Measurements from ENCODE around the gene FHL2.

FHL2 gene, protein sequence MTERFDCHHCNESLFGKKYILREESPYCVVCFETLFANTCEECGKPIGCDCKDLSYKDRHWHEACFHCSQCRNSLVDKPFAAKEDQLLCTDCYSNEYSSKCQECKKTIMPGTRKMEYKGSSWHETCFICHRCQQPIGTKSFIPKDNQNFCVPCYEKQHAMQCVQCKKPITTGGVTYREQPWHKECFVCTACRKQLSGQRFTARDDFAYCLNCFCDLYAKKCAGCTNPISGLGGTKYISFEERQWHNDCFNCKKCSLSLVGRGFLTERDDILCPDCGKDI

DNA sequence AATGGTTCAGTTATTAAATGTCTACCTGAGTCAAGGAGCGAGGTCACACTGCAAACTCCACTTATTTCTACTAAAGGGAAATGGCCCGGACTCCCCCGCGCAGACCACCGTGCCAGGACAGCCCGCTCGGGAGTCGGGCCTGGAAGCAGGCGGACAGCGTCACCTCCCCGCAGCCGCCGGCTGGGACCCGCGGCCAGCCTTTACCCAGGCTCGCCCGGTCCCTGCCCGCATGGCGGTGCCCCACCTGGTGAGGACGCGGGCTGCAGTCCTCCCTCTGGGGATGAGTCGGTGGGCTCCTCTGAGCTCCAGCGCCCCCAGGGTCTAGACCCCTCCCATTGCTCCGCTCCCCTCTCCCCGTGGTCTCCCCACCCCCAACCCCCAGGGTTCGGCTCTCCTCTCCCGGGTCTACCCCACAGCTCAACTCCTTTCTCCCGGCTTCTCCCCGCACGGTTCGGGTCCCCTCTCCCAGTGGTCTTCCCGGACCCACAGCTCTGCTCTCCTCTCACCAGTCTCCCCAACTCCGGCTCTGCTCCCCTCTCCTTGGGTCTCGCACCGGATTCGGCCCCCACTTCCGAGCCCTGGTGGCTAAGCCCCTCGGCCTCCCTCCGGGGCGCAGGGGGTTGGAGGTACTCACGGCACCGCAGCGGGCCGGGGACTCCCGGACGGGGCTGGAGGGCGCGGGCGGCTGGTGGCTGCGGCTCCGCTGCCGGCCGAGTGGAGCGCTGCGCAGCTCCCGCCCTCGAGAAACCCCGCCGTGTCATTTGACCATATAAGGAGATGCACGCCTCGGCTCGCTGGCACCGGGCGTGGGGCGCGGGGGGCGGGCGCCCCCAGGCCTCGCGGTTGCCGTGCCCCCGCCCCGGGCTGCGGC lies at the start of gene FHL2:
FHL2 (minus strand) TSS at position 716 of the 871 bp plus-strand sequence. CDS start 12,535 bp downstream, outside the sequence.
- in situ Hi-C loops (cut with HindIII; ENCODE audit: low sequenced_read_pairs), result no loop called here

DNA sequence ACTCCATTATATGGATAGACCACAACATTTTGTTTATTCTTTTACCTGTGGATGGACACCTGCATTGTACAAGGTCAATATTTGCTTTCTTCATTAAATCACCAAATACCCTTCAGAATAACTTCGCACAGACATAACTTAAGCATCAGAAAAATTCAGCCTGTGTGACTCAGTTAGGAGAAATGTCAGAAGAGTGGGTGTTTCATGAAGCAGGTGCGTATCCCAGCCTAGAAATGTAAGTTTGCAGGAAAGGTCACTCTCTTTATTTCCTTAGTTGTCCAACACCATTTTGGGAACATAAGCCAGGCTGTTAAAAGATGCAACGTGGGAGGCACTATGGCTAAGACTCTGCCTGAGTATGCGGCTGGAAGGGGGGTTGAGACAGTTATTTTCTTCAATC lies 48.6 kb upstream of the FHL2 start:
- in situ Hi-C loops (cut with HindIII; ENCODE audit: low sequenced_read_pairs), result no loop called here

DNA sequence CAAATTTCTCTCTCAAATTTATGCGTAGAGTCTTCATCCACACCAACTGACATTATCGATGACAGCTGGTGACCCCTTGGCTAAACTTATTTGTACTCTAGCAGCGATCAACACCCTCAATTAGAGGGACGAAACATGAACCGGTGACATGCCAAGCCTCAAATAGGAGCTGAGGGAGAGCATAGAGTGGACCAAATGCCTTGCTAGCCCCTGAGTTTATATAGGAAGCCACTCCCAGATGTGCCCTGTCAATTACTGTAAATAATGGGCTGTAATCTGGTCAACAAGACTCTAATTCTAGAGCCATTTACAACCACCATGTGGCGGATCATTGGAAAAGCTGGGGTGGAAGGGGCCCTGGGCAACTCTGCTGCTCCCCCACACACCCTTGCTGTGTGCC lies 47.6 kb upstream of the FHL2 start:
- in situ Hi-C loops (cut with HindIII; ENCODE audit: low sequenced_read_pairs), result no loop called here

- in situ Hi-C loops (cut with HindIII; ENCODE audit: low sequenced_read_pairs), result no loop called here
Measured at GRCh38 chr2:105445976-105446375, 47.1 kb upstream of the FHL2 start.

GRCh38 chr2:105445498-105445897 lies 46.6 kb upstream of the FHL2 start:
- in situ Hi-C loops (cut with HindIII; ENCODE audit: low sequenced_read_pairs), result no loop called here

- in situ Hi-C loops (cut with HindIII; ENCODE audit: low sequenced_read_pairs), result no loop called here
Measured at GRCh38 chr2:105443617-105444598, 45.1 kb upstream of the FHL2 start.

DNA sequence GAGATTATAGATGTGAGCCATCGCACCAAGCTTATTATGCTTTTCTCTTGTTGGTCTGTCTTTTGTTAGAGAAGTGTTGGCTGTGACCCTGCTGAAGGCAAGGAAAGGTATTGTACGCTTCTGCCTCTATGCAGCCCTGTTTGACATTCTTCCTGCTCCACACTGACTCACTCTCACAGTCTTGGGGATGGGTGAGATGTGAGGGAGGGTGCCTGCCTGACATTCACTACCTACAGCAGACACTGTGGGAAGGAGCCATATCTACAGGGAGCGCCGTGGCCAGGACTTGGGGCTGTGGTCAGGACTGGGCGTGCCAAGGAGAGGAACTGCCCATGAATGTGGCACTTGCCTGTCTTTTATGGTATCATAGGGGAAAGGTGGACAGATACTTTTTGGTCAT lies 43.9 kb upstream of the FHL2 start:
- in situ Hi-C loops (cut with HindIII; ENCODE audit: low sequenced_read_pairs), result no loop called here

DNA sequence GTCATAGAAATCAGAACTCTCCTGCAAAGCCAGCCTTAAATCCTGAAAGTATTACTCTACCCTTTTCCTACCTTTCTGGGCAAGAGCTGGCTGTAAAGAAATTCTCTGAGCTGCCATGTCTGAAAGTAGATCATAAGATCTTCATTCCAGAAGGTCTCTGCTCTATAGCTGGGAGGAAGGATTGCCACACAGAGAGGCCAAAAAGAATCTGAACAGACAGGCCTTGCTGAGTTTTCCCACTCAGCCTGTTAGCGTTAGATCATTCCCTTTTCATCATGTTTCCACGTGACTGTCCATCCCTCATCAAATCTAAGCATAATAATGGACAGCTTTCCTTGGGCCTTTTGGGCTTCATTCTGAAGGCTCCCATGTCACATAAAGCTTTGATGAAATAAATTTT lies 43.2 kb upstream of the FHL2 start:
- in situ Hi-C loops (cut with HindIII; ENCODE audit: low sequenced_read_pairs), result no loop called here

- in situ Hi-C loops (cut with HindIII; ENCODE audit: low sequenced_read_pairs), result no loop called here
Measured at GRCh38 chr2:105439141-105439540, 40.3 kb upstream of the FHL2 start.

DNA sequence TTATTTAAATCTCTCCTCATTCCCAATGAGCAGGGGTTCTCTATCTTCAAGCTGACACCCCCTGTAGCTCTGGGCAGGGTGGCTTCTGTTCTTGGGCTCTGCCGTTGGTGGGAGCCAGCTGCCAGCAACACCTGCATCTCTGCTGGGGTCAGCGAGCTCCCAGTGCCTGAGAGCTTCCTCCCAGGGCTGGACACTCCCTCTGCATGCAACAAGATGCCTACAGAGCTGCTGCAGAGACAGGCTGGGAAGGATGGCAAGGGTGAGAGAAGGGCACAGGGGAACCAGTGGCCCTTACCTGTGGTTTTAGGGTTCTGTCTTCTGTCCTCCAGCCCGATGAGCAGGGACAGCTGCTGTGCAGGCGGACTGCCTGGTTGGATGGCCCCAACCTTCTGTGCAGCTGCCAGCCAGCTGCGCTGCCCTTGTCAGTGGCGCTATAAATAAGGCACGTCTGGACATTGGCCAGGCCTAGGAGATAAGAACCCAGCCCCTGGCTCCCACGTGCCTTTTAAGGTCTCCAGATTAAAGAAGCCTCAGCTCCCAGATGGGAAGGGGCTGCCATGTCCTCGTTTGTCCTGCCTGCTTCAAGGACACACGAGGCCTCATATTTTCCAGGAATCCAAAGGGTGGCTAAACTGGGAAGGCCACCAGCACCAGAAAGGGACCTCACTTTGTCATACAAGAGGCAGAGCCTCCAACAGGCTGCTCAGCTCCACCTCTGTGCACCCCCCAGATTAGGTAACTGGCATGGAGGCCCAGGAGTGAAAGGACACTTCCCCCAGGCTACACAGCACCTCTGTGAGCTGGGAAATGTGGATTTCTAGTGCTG lies 39.5 kb upstream of the FHL2 start:
- in situ Hi-C loops (cut with HindIII; ENCODE audit: low sequenced_read_pairs), result no loop called here

- in situ Hi-C loops (cut with HindIII; ENCODE audit: low sequenced_read_pairs), result no loop called here
Measured at GRCh38 chr2:105437708-105438103, 38.9 kb upstream of the FHL2 start.

DNA sequence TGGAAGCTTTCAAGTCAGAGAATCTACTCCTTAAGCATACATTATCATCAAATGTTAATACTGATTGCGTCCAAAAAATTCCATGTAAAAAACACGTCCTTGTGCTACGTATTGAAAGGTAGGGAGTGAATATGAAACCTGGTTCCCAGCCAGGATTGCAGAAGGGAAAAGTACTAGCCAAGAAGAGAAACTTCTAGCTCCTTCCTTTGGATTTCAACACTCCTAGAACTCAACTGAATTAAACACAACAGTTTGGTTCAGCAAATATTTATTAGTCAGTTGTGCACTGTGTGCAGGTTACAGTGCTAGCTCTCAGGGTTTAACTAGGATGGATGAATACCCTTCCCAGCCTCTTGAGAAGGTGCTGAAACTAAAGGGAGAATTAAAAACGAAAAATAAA lies 33.9 kb upstream of the FHL2 start:
- in situ Hi-C loops (cut with HindIII; ENCODE audit: low sequenced_read_pairs), result no loop called here

- in situ Hi-C loops (cut with HindIII; ENCODE audit: low sequenced_read_pairs), result no loop called here
Measured at GRCh38 chr2:105432044-105432399, 33.2 kb upstream of the FHL2 start.

- in situ Hi-C loops (cut with HindIII; ENCODE audit: low sequenced_read_pairs), result no loop called here
Measured at GRCh38 chr2:105431367-105432043, 32.7 kb upstream of the FHL2 start.

GRCh38 chr2:105428387-105429018 lies 29.7 kb upstream of the FHL2 start:
- in situ Hi-C loops (cut with HindIII; ENCODE audit: low sequenced_read_pairs), result no loop called here

DNA sequence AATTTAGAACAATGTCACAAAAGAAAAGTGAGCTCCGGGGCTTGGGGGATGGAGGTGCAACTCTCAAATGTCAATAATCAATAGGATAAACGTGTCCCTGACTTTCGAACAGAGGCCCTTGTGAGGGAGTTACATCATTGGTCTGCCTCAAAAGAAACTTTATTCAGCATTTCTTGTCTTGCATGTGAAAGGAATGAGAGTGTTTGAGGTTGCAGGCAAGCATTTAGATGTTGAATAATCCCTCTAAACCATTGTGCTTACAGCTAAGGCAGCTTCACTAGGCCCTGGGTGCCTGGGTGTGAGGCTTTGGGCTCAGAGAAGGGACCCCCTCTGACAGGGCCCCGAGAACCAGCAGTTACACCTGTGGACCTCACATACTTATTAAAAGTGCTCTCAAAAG lies 28.6 kb upstream of the FHL2 start:
- in situ Hi-C loops (cut with HindIII; ENCODE audit: low sequenced_read_pairs), result no loop called here

DNA sequence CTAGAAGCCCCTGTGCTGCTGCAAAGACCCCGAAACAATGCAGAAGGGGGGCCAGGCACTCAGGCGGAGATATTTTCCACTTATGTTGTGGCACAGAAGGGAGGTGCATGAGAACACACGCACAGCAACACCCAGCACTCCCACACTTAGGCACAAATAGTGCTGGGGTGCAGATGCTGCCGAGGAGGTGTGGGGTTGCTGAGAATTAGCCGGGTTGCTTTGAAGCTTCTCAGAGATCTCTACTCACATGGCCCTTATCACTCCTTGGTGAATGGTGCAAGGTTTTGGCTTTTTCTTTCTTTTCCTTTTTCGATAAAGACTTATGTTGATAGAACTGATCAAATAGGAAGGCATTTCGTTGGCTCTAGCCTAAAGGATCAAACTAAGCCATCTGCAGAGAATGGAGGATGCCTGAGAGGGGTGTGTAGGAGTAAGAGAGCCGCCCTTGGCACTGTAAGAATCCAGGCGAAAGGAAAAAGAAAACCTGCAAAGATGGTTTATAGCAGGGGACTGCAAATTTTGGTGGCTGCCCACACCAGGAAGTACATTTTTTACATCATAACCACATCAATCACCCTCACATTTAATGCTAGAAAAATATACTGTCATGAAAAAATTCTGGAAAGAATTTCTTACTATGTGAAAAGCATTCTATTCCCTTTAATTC lies 27.9 kb upstream of the FHL2 start:
- in situ Hi-C loops (cut with HindIII; ENCODE audit: low sequenced_read_pairs), result no loop called here

- in situ Hi-C loops (cut with HindIII; ENCODE audit: low sequenced_read_pairs), result no loop called here
Measured at GRCh38 chr2:105425936-105426625, 27.2 kb upstream of the FHL2 start.
